ENCODE data around the gene ISCA1.
"Not testable (repeated sequence)": the region's sequence is repeated elsewhere in the genome, so short reads cannot be mapped to it uniquely, and the experiment has no call there.

Gene ISCA1

GRCh38 chr9:86282077-86282978 lies at the start of gene ISCA1:
ISCA1 (minus strand) TSS chr9:86282538; CDS start chr9:86282458, 80 bp downstream.
- peak; percentile 52 for DNase-seq (ENCODE audit: low read depth, low spot score)

- DNase-seq (ENCODE audit: low read depth, low spot score) = no peak
Measured at GRCh38 chr9:86330186-86330585, 47.8 kb upstream of the ISCA1 start.

GRCh38 chr9:86329649-86330048 lies 47.3 kb upstream of the ISCA1 start:
- no peak for DNase-seq (ENCODE audit: low read depth, low spot score)

GRCh38 chr9:86328156-86328555 lies 45.8 kb upstream of the ISCA1 start:
- peak; percentile 12 for DNase-seq (ENCODE audit: low read depth, low spot score)

- no peak for DNase-seq (ENCODE audit: low read depth, low spot score)
Measured at GRCh38 chr9:86326536-86326935, 44.2 kb upstream of the ISCA1 start.

GRCh38 chr9:86324901-86325300 lies 42.6 kb upstream of the ISCA1 start:
- DNase-seq (ENCODE audit: low read depth, low spot score) = no peak

- DNase-seq (ENCODE audit: low read depth, low spot score) = no peak
Measured at GRCh38 chr9:86324308-86324707, 42.0 kb upstream of the ISCA1 start.

GRCh38 chr9:86322973-86323644 lies 40.8 kb upstream of the ISCA1 start:
- no peak for DNase-seq (ENCODE audit: low read depth, low spot score)

GRCh38 chr9:86321373-86321772 lies 39.0 kb upstream of the ISCA1 start:
- no peak for DNase-seq (ENCODE audit: low read depth, low spot score)

GRCh38 chr9:86318187-86318586 lies 35.8 kb upstream of the ISCA1 start:
- no peak for DNase-seq (ENCODE audit: low read depth, low spot score)

GRCh38 chr9:86315078-86315477 lies 32.7 kb upstream of the ISCA1 start:
- DNase-seq (ENCODE audit: low read depth, low spot score) = no peak

- not testable (repeated sequence) for DNase-seq (ENCODE audit: low read depth, low spot score)
Measured at GRCh38 chr9:86312959-86313358, 30.6 kb upstream of the ISCA1 start.

- DNase-seq (ENCODE audit: low read depth, low spot score) = no peak
Measured at GRCh38 chr9:86308687-86309086, 26.3 kb upstream of the ISCA1 start.

GRCh38 chr9:86304236-86304730 lies 21.9 kb upstream of the ISCA1 start:
- DNase-seq (ENCODE audit: low read depth, low spot score) = no peak

- DNase-seq (ENCODE audit: low read depth, low spot score) = no peak
Measured at GRCh38 chr9:86303316-86303975, 21.1 kb upstream of the ISCA1 start.

GRCh38 chr9:86301686-86302085 lies 19.3 kb upstream of the ISCA1 start:
- no peak for DNase-seq (ENCODE audit: low read depth, low spot score)

- DNase-seq (ENCODE audit: low read depth, low spot score) = no peak
Measured at GRCh38 chr9:86300701-86301100, 18.4 kb upstream of the ISCA1 start.

GRCh38 chr9:86298873-86299272 lies 16.5 kb upstream of the ISCA1 start:
- no peak for DNase-seq (ENCODE audit: low read depth, low spot score)

- DNase-seq (ENCODE audit: low read depth, low spot score) = not testable (repeated sequence)
Measured at GRCh38 chr9:86290341-86290740, 8.0 kb upstream of the ISCA1 start.

GRCh38 chr9:86288499-86289198 lies 6.3 kb upstream of the ISCA1 start:
- no peak for DNase-seq (ENCODE audit: low read depth, low spot score)

- peak; percentile 48 for DNase-seq (ENCODE audit: low read depth, low spot score)
Measured at GRCh38 chr9:86287013-86287412, 4.7 kb upstream of the ISCA1 start.

GRCh38 chr9:86286278-86286677 lies 3.9 kb upstream of the ISCA1 start:
- DNase-seq (ENCODE audit: low read depth, low spot score) = no peak

Measured in iPS DF 19.7 (cell line).